GM12878 (cell line): ENCODE results near the gene ELP6.

Experiments
- ASH2L ChIP-seq: fragments of 300-600, 200-600 bp; sonication (generic); IDR thresholded peaks from 2 replicates; pipeline ENCODE4 v1.6.1; 2017; ENCODE audit warnings: low read depth, mild to moderate bottlenecking, borderline replicate concordance
- CEBPB ChIP-seq, 2 experiments: fragments of 150-350 bp in 1 of 2; IDR thresholded peaks; 2 replicates each; pipeline ENCODE4 v1.6.1; 2012 to 2014; ENCODE audit warnings: low read depth in 2 of 2, low read length in 2 of 2, borderline replicate concordance in 1 of 2, inconsistent platforms in 1 of 2
- POLR2AphosphoS2 ChIP-seq: IDR thresholded peaks from 2 replicates; pipeline ENCODE4 v1.6.1; 2011; ENCODE audit warnings: low read depth, mild to moderate bottlenecking, low read length, improper control_type of control experiment, moderate library complexity
- SREBF2 ChIP-seq: IDR thresholded peaks from 2 replicates; pipeline ENCODE4 v1.6.1; 2012; ENCODE audit warnings: mild to moderate bottlenecking, low read length
- TF ChIP-seq, protein P1 (sequence below), 3 experiments: IDR thresholded peaks in 2 of 3; conservative IDR thresholded peaks in 1 of 3; 2 replicates each; pipeline ENCODE4 v1.5.1; 2011; ENCODE audit warnings: low read depth in 3 of 3, low read length in 3 of 3, mild to moderate bottlenecking in 3 of 3, control low read depth in 2 of 3, moderate library complexity in 2 of 3, inconsistent platforms in 1 of 3, mixed read lengths in 1 of 3; ENCODE audit not compliant: control insufficient read depth in 2 of 3, insufficient read depth in 1 of 3; ENCODE audit errors: extremely low read depth in 1 of 3
- TF ChIP-seq, protein P2 (sequence below): fragments of 150-350 bp; IDR thresholded peaks from 2 replicates; pipeline ENCODE4 v1.6.1; 2014; ENCODE audit warnings: mild to moderate bottlenecking, low read depth, low read length

DNA sequence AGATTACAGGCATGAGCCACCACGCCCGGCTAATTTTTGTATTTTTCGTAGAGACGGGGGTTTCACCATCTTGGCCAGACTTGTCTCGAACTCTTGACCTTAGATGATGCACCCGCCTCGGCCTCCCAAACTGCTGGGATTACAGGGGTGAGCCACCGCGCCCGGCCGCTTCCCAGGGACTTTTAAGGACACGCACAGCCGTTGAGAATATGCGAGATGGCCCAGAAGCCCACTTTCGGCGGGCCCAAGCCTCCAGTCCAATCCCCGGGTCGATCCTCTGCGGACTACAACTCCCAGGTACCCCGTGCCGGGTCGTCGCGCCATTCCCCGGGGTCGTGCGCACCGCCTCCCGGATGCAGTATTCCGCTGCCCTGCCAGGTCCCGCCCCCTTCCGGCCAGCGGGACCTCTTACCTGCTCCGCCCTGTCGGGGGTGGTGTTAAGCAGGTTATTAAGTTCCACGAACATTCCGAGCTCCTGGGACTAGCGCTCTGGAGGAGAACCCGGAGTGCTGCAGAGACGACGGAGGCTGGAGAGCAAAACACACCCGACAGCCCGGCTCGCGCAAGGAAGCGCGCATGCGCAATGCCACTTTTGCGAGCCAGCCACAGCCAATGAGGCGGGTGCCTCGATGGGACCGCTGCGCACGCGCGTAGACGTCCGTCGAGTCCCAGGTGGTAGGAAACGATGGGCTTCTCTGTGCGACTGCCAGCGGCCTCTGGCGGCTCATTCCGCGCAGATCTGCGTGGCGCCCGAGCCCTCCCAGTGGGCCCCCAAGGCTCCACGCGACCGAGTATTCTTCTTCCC lies at the start of gene ELP6:
- peak; percentile 29; the same call in 1 of the 2 replicates for TF ChIP-seq ASH2L
- TF ChIP-seq, protein P1, sequence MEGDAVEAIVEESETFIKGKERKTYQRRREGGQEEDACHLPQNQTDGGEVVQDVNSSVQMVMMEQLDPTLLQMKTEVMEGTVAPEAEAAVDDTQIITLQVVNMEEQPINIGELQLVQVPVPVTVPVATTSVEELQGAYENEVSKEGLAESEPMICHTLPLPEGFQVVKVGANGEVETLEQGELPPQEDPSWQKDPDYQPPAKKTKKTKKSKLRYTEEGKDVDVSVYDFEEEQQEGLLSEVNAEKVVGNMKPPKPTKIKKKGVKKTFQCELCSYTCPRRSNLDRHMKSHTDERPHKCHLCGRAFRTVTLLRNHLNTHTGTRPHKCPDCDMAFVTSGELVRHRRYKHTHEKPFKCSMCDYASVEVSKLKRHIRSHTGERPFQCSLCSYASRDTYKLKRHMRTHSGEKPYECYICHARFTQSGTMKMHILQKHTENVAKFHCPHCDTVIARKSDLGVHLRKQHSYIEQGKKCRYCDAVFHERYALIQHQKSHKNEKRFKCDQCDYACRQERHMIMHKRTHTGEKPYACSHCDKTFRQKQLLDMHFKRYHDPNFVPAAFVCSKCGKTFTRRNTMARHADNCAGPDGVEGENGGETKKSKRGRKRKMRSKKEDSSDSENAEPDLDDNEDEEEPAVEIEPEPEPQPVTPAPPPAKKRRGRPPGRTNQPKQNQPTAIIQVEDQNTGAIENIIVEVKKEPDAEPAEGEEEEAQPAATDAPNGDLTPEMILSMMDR (IDR thresholded peaks at IDR 0.05 in 2 of 3, conservative IDR thresholded peaks at IDR 0.05 in 1 of 3; ENCODE audit: control insufficient read depth in 2 of 3, extremely low read depth in 1 of 3, insufficient read depth in 1 of 3, low read depth in 3 of 3, low read length in 3 of 3): peak; percentile 75 to 82 (median 81)
- TF ChIP-seq SREBF2: no peak
- TF ChIP-seq POLR2AphosphoS2: peak; percentile 83
- no peak for TF ChIP-seq CEBPB (IDR thresholded peaks at IDR 0.05; ENCODE audit: borderline replicate concordance in 1 of 2, low read depth in 2 of 2, low read length in 2 of 2)
- TF ChIP-seq, protein P2, sequence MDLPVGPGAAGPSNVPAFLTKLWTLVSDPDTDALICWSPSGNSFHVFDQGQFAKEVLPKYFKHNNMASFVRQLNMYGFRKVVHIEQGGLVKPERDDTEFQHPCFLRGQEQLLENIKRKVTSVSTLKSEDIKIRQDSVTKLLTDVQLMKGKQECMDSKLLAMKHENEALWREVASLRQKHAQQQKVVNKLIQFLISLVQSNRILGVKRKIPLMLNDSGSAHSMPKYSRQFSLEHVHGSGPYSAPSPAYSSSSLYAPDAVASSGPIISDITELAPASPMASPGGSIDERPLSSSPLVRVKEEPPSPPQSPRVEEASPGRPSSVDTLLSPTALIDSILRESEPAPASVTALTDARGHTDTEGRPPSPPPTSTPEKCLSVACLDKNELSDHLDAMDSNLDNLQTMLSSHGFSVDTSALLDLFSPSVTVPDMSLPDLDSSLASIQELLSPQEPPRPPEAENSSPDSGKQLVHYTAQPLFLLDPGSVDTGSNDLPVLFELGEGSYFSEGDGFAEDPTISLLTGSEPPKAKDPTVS: no peak
